ENCODE results near the gene CHMP6.
"Not testable (repeated sequence)": the region's sequence is repeated elsewhere in the genome, so short reads cannot be mapped to it uniquely, and the experiment has no call there.

The CHMP6 gene

GRCh38 chr17:81012574-81013447 is 21.2 kb downstream of the CHMP6 start:
- DNase-seq (ENCODE audit: low read depth), result no peak

DNA sequence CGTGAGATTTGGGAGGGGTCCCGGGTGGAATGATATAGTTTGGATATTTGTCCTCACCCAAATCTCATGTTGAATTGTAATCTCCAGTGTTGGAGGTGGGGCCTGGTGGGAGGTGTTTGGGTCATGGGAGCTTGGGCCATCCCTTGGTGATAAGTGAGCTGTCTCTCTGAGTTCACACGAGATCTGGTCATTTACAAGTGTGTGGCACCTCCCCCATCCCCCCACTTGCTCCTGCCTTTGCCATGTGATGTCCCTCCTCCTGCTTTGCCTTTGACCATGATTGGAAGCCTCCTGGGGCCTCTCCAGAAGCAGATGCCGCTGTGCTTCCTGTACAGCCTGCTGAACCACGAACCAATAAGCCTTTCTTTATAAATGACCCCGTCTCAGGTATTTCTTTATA is 22.0 kb downstream of the CHMP6 start:
- DNase-seq (ENCODE audit: low read depth), result no peak

GRCh38 chr17:81015136-81015535 is 23.5 kb downstream of the CHMP6 start:
- DNase-seq (ENCODE audit: low read depth), result no peak

DNA sequence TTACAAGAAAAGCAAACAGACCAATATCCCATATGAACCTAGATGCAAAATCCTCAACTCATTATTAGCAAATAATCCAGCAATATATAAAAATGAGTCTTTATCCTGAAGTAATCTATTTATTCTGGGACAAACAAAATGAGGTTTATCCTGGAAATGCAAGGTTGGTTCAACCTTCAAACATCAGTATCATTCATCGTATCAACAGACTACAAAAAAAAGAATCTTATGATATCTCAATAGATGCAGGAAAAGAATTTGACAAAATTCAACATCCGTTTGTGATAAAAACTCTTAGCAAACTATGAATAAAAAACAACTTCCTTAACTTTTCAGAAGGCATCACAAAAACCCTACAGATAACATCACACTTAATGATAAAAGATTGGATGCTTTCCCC is 24.9 kb downstream of the CHMP6 start:
- DNase-seq (ENCODE audit: low read depth), result no peak

- not testable (repeated sequence) for DNase-seq (ENCODE audit: low read depth)
Measured at GRCh38 chr17:81017330-81017729, 25.7 kb downstream of the CHMP6 start.

DNA sequence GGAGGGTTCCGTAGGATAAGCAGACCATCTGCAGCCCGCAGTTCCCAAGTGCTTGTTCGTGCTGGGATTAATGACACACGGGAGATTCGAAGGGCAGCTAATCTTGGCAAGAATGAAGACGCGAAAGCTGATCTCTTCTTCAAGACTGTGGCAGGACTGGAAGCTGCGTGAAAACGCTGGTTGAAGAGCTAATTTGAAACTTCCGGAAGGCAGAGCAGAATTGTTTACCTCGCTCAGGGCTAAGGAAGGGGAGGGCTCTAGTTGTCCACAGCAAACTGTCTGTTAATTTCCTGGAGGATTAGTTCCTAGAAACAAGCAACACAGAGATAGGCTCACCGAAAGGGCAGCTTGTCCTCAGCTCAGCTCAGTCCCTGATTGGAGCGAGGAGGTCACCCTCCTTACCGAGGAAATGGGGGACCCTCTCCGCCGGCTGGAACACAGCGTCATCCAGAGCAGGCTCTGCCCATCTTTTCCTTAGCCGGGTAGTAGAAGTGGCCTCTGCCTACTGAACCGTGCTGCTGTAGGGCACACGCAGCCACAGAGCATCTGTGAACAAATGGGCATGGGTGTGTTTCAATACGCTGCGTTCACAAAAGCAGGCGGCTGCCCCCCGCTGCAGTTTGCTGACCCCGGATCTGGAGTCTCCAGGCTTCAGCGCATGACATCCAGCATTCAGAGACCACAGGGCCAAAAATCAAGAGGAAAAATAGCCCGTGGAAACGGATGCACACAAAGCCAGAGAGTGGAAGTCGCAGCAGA is 26.6 kb downstream of the CHMP6 start:
- no peak for DNase-seq (ENCODE audit: low read depth)

DNA sequence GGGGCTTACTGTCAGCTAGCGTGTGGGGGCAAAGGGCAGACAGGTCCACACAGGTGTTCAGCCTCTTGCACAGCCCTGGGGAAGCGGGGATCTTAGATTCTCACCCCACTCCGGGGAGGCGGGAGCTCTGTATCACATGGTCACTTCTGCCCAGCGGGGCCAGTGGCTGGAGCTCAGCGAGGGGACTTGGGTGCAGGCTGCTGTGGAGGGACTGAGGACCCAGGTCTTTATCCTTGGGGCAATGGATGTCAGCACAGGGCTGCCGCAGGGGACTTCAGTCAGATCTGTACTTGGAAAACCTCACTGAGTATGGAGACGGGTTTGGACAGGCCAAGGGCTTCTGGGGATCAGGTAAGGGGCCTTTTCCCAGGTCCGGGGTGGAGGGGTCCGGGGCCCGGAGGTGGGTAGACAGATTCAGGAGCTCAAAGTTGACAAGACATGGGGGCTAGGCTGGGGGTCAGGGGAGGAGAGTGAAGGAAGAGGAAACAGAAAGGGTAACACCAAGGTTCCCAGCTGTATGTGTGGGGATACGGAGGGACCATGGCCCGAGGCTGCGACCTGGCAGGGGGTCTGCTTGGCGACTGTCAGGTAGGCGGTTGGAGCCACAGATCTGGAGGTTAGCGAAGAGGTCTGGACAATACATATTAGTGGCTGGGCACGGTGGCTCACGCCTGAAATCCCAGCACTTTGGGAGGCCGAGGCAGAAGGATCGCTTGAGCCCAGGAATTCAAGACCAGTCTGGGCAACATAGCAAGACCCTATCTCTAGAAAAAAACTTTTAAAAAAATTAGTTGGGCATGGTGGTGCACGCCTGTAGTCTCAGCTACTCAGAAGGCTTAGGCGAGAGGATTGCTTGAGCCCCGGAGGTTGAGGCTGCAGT is 28.2 kb downstream of the CHMP6 start:
- DNase-seq (ENCODE audit: low read depth), result no peak

DNA sequence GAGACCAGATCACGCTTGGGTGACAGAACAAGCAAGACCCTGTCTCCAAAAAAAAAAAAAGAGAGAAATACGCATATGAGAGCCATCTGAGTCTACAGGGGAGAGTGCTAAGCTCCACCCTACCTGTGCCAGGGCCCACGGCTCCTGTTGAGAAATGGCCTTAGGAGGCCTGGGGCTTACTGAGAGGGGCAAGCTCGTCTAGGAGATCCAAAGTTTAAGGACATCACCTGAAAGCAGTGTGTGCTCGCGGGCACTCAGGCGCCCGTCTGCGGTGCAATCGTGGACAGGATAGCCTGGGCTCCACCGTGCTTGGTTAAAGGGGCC is 28.8 kb downstream of the CHMP6 start:
- DNase-seq (ENCODE audit: low read depth), result no peak

DNA sequence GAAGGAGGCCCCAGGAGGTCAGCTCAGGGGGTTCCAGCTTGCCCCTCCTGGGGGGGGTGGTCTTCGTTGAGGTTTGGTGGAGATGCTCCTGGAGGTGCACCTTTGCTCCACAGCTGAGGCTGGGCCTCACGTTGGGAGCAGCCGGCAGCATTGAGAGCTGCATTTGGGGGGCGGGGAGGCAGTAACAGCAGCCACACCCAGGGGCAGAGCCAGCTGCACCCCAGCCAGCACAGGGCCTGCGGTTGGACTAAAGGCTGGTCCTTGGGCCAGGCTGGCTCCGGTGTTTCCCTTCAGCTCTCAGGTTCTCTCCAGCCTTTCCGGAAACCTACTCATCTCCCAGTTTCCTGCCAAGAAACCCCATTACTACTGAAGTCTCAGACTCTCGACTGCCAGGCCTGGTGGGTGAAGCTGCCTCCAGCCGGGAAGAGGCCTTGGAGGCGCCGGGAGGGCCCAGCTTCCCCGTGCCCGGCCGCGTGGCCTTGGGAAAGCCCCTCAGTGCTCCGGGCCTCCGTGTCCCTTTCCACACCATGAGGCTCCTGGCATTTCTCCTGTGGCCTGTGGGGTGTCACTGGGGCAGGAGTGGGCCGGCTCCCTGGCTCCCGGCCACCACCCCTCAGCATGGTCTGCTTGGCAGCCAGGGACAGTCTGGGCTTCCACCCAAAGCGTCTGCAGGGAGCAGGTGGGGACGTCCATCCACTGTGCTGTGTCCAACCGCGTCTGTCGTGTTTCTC is 29.3 kb downstream of the CHMP6 start:
- DNase-seq (ENCODE audit: low read depth), result no peak

DNA sequence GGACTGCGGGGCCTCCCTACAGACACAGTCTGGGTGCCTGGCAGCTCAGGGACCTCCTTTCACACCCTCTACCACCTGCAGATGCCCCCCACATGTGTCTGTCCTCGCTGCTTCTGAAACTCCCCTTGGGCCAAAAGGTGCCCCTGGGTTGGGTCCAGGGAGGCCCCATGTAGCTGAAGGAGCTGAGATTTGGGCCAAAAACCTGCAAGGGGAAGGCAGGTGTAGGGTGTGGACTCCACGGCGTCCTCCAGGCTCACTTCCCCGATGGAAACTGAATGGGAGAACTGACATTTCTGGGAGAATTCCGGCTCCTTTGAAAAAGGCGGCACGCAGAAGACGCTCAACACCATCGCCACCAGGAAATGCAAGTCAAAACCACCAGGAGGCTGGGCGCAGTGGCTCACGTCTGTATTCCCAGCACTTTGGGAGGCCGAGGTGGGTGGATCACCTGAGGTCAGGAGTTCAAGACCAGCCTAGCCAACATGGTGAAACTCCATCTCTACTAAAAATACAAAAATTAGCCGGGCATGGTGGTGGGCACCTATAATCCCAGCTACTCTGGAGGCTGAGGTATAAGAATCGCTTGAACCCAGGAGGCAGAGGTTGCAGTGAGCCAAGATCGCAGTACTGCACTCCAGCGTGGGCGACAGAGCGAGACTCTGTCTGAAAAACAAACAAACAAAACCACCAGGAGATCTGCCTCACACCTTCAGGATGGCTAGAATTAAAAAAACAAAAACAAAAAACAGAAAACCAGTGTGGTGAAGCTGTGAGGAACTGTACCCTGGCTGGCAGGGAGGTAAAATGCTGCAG is 30.1 kb downstream of the CHMP6 start:
- no peak for DNase-seq (ENCODE audit: low read depth)

DNA sequence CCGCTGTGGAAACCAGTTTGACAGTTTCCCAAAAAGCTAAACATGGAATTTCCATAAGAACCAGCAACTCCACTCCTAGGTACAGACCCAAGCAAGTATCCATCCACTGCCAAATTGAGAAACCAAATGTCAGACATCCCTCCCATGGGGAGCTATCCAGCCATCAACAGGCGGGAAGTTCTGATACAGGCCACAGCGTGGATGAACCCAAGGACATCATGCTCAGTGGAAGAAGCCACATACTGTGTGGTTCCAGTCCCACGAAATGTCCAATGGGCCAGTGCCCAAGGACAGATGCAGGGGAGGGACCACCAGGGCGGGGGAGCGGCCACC is 30.7 kb downstream of the CHMP6 start:
- no peak for DNase-seq (ENCODE audit: low read depth)

- no peak for DNase-seq (ENCODE audit: low read depth)
Measured at GRCh38 chr17:81025065-81025740, 33.6 kb downstream of the CHMP6 start.

GRCh38 chr17:81025741-81026129 is 34.1 kb downstream of the CHMP6 start:
- DNase-seq (ENCODE audit: low read depth), result no peak

GRCh38 chr17:81026266-81027036 is 34.8 kb downstream of the CHMP6 start:
- no peak for DNase-seq (ENCODE audit: low read depth)

- no peak for DNase-seq (ENCODE audit: low read depth)
Measured at GRCh38 chr17:81027038-81027437, 35.4 kb downstream of the CHMP6 start.

DNA sequence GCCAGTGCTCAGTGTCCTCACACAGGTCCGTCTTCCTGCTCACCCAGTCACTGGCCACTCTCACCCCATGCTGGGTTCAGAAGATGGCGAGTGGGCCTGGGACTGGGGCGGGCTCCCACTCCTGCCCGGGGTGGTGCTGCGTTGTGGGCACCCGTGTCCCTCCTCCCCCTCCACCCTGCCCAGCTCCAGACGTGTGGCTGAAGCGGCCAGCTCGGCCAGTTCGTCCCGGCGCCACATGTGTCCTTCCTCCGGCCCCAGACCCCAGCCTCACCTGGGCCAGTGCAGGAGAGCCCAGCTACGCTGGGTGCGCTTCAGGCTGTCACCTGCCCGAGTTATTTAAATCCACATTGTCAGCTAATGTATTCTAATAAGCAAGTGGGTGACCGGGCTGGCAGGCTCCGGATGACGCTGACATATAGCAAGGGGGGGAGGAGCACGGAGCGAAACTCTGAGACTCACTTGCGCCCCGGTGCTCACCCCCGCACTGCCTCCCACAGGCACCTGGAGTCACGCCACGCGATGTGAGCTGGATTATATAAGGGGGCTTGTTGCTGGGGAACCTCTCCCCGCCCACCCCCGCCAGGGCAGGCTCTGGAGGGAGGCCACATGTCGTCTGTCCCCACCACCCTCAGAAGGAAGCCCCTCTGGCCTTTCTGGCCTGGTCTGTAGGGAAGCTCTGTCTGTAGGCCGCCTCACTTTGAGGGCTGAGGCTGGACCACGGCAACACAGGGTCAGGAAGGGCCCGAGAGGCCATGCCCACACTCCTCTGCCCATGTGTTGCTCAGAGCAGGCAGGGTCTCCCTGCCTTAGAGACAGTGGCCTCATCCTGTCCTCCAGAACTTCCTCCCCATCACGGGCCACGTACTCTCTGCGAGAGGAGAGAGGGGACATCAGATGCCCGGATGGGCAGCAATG is 36.2 kb downstream of the CHMP6 start:
- no peak for DNase-seq (ENCODE audit: low read depth)

DNA sequence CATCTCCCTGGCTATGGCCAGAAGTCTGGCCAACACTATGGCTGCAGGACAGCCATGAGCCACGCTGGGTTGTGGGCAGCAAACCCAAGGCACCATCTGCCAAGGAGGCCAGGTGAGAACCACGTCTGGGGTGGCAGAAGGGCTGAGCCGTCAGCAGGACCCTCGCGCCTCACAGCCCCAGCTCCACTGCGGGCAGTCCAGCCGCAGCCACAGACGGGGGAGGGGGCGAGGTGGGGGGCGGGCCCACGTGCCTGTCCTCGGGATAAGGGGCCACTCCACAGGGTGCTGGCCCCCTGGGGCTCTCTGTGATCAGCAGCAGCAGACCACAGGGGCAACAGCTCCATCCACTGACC is 36.8 kb downstream of the CHMP6 start:
- no peak for DNase-seq (ENCODE audit: low read depth)

- no peak for DNase-seq (ENCODE audit: low read depth)
Measured at GRCh38 chr17:81029859-81030258, 38.2 kb downstream of the CHMP6 start.

DNA sequence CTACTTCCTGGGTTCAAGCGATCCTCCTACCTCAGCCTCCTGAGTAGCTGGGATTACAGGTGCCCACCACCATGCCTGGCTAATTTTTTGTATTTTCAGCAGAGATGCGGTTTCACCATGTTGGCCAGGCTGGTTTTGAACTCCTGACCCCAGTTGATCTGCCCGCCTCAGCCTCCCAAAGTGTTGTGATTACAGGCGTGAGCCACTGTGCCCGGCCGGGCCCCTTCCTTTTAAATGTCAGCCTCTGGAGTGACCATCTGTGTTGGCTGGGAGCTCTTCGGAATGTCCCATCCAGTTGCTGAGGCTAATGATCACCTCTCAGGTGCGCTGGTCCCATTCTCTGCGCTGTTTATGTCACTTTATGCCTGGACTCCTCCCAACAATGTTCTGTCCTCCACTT is 38.7 kb downstream of the CHMP6 start:
- not testable (repeated sequence) for DNase-seq (ENCODE audit: low read depth)
